PC-9 (cell line): Measurements from ENCODE around the gene GRIP2.

Experiments used
- CTCF ChIP-seq: fragments of 200-600 bp; sonication (generic); conservative IDR thresholded peaks from 2 replicates; pipeline ENCODE4 v1.6.1; 2017; ENCODE audit warnings: mixed run types, antibody characterized with exemption, mild to moderate bottlenecking, moderate library complexity
- EZH2 ChIP-seq: fragments of 200-600 bp; sonication (generic); IDR thresholded peaks from 2 replicates; pipeline ENCODE4 v1.8.0; 2017; ENCODE audit warnings: antibody characterized with exemption, low read depth

GRCh38 chr3:14476583-14477265 is 63.4 kb downstream of the GRIP2 start:
- no peak for TF ChIP-seq EZH2
- no peak for TF ChIP-seq CTCF
